HG03354 (cell line): Measurements from ENCODE around the gene RNF17.

ENCODE experiments used
- ATAC-seq: cut with Tn5 transposase; IDR thresholded peaks from one replicate; pipeline ENCODE4 v1.9.1; 2021; ENCODE audit warnings: mild to moderate bottlenecking; ENCODE audit not compliant: unreplicated experiment, poor library complexity, severe bottlenecking

Gene RNF17

GRCh38 chr13:24890256-24890655 lies 126.3 kb downstream of the RNF17 start:
- no peak for ATAC-seq

- no peak for ATAC-seq
Measured at GRCh38 chr13:24891476-24892108, 127.6 kb downstream of the RNF17 start.

DNA sequence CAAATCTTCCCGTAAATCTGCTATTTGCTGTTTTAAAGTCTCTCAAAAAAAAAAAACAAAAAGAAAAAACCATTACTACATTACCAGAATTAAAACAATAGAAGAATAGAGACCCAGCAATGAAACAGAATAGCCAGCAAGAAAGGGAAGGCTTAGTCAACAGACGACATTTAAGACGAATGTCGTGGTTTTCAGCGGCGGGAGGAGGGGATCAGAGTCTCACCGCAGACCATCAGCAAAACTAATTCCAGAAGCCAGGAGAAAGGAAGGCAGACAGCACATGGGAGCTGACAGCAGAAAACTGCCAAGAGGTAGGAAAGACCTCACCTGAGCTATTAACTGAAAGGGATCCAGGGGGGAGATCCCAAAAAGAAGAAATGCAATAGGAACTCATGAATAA lies 128.9 kb downstream of the RNF17 start:
- ATAC-seq, result no peak

DNA sequence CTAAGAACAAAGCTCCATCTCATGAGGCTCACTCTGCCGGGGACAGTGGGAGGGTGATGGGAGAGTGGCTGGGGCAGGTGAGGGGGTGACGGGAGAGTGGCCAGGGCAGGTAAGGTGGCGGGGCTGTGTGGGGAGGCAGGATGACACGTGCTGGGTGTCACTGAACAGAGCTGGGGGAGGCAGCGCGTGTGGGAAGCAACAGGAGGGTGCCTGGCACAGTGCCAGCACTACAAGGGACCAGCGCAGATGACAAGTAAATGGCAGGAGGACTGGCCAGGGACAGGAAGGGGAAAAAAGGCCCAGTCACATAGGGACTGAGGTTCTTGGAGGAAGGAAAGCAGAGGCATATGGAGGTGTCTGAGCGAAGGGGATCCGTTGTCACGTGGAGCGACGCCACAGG lies 129.9 kb downstream of the RNF17 start:
- no peak for ATAC-seq

DNA sequence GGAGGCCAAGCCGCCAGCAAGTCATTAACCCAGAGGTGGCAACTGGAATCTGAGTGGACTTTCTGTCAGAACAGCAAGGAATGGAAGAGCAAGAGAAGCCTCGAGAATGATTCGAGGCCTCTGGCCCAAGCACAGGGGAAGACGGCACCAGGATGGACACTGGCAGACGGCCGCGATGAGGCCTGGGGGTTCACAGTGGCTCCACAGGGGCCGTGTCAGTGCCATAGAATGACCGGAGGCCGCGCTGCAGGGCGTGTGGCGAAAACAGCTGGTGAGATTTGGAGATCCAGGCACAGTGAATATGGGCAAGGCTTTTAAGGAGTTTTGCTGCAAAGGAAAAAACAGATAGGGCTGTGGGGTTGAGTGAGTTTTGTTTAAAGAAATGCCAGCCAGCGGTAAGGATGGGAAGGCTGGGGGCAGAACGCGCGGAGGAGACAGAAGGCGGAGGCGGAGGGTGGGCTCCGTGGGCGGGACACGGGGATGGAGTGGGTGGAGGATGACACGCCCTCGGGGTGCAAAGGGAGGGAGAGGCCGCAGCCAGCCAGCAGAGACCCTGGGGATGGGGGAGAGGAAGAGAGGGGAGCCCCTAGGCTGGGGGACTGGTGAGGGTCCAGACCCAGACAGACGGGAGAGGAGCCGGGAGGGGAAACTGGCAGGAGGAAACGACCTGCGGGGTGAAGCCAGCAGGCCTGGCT lies 130.5 kb downstream of the RNF17 start:
- no peak for ATAC-seq

DNA sequence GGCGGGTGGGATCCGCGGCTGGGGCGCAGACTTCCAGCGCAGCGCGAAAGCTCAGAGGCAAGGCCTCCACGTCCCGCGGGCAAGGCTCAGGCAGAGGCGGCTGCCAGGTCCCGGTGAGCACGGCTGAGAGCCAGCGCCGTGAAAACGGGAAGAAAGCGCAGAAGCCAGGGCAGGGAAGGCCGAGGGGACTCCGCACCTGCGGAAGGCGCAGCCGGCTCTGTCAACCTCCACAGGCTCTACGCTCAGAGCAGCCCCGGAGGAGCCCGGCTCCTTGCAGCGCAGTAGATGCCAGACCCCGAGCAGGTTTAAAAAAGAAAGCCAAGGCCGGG lies 131.0 kb downstream of the RNF17 start:
- no peak for ATAC-seq

DNA sequence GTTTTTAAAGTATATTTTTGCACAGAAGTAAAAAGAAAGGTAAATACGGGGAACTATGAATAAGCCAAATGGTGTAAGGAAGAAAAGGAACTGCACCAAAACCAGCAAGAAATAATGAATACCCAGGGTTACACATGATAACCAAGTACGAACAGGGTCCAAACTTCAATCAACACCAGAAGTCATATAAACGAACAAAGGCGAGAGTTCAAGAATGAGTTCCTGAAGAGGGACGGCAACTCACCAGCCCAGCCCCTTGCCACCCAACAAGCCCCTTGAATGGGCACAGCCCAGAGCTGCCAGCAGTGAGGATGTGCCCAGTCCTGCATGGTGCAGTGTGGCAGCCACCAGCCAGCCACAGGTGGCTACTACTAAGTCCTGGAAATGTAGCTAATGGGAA lies 132.1 kb downstream of the RNF17 start:
- no peak for ATAC-seq

- ATAC-seq, result no peak
Measured at GRCh38 chr13:24897293-24897692, 133.3 kb downstream of the RNF17 start.

- no peak for ATAC-seq
Measured at GRCh38 chr13:24899601-24900000, 135.6 kb downstream of the RNF17 start.

- peak; percentile 68 for ATAC-seq
Measured at GRCh38 chr13:24900507-24900906, 136.5 kb downstream of the RNF17 start.

GRCh38 chr13:24905242-24905641 lies 141.3 kb downstream of the RNF17 start:
- ATAC-seq, result no peak

DNA sequence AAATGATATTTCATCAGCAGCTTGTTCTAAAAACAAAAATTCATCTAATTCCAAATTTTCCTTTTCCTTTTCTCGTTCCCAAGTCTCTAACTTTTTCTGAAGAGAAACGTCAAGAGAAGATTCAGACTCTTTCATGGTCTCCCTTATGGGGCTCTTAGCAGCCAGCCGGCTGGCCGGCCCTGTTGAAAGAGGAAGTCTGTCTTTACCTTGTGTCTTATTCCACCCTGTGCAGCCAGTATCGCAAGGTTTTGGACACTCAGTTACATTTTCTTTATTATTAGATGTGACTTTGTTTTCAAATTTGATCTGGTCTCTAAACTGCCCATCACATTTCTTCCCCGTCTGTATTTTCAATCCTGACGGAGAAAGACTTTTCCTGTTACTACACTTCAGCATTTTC lies 142.3 kb downstream of the RNF17 start:
- ATAC-seq, result no peak

DNA sequence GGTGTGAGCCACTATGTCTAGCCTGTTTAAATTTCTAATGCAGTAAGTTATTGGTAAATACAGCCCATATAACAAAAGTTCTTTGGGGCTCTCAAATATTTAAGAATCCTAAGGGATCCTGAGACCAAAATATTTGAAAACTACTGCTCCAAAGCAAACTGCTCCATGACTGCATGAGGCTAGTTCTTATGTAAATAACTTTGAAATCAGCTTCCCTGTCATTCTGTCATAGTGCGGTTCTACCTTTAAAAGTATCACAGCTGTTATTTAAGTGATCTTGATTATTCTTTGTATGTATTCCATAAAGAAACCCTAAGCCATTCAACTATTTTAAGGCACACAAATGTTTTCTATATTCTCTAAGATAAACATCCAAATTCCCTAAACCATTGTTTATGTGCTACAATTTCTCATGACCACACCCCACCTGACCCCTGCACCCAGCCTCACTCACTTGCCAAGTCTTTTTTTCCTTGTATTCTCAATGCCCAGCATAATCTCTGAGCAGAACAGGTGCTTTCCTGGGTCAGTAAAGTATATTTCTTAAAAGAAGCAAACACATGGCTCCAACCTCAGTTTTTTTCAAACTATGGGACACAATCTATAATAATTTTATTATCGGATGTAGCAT lies 146.6 kb downstream of the RNF17 start:
- no peak for ATAC-seq

GRCh38 chr13:24911133-24911908 lies 147.4 kb downstream of the RNF17 start:
- no peak for ATAC-seq

- ATAC-seq, result no peak
Measured at GRCh38 chr13:24916464-24916863, 152.5 kb downstream of the RNF17 start.

GRCh38 chr13:24921003-24921402 lies 157.0 kb downstream of the RNF17 start:
- ATAC-seq, result no peak

GRCh38 chr13:24921881-24922280 lies 157.9 kb downstream of the RNF17 start:
- ATAC-seq, result no peak

GRCh38 chr13:24922387-24922744 lies 158.4 kb downstream of the RNF17 start:
- peak; percentile 28 for ATAC-seq

DNA sequence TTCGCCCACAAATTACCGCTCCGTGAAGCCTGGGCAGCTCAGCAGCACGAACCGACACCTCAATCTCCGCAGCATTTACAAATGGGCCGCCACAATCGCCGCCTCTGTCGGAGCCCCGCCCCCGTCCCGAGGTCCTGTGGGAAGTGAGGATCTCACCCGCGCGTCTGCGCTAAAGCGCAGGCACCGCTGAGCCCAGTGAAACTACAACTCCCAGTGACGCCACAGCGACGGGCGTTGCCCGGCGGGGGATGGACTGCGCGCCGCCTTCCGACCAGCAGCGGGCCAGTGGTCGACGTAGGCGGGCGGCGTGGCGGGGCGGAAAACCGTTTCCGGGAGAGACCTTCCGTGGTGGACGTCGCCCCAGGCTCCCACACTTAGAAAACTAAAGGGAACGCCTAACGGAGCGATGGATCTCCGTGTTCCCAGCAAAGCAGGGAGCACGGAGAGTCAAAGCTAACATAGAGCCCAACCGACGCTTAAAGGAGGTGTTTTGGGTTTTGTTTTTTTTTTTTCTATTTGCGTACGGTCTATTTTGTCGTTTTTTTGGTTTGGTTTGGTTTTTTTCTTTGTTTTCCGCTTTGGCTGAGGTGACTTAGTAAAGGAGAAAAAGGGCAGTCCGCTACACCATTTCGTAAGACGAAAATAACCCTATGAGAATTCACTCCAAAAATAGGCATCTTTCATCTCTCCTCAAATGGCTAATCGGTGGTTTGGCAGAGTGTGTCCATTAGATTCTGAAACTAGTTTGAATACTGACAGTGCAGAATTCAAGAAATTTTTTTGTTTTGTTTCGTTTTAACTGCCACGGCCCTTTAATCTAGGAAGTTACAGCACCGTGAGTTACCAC lies 159.0 kb downstream of the RNF17 start:
- peak; percentile 91 for ATAC-seq
